Measurements from ENCODE around the gene ACSS1.

DNA sequence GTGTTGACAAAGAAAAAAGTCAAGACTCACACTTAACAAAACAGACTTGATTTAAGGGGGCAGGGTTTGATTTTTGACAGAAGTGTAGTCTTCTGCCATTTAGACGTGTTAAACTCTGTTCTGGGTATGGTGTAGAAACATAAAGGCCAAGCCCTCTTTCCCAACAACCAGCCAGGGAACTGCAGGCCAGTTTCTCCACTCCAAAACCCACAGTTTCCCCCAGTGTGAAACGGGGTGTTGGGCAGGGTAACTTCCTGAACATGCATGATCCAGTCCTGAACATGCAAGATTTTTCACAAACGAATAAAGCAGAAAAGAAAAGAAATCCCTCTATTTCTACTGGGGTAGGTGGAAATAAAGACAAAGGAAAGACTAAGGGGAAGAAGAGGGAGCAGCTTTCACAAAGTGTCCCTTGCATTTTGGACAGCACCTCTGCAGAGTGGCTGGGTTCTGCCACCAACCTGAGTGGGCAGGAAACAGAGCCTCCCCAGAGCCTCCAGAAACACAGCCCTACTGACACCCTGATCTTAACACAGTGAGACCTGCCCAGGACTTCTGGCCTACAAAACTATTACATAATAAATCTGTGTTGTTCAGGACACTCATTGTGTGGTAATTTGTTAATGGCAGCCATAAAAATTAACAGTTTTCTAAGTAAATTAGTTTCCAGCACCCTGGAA lies 72.8 kb downstream of the ACSS1 start:
- TF ChIP-seq, protein P1, sequence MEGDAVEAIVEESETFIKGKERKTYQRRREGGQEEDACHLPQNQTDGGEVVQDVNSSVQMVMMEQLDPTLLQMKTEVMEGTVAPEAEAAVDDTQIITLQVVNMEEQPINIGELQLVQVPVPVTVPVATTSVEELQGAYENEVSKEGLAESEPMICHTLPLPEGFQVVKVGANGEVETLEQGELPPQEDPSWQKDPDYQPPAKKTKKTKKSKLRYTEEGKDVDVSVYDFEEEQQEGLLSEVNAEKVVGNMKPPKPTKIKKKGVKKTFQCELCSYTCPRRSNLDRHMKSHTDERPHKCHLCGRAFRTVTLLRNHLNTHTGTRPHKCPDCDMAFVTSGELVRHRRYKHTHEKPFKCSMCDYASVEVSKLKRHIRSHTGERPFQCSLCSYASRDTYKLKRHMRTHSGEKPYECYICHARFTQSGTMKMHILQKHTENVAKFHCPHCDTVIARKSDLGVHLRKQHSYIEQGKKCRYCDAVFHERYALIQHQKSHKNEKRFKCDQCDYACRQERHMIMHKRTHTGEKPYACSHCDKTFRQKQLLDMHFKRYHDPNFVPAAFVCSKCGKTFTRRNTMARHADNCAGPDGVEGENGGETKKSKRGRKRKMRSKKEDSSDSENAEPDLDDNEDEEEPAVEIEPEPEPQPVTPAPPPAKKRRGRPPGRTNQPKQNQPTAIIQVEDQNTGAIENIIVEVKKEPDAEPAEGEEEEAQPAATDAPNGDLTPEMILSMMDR (conservative IDR thresholded peaks at IDR 0.05) = no peak
- no peak for TF ChIP-seq ZFX (IDR thresholded peaks at IDR 0.05)
